Aorta (tissue), 5 donors: ENCODE measurements around the gene TACC2. TPM values are rescaled to one million over a fixed set of nuclear protein-coding genes. Genes with fewer than 3 reads are reported as not detected.

Experiments
- ATAC-seq: fragments of 200-7000 bp; cut with Tn5 transposase; one replicate; pipeline ENCODE4 v1.9.1; 2022; ENCODE audit warnings: moderate library complexity; ENCODE audit not compliant: low FRiP score
- DNase-seq, 2 donors: peaks; one replicate each; pipeline ENCODE4 v3.0.0-alpha.2; 2020
- H3K27ac ChIP-seq, 2 donors: one replicate each; pipeline ENCODE4 v1.5.1; 2013; ENCODE audit warnings: low read length in 2 of 2, mild to moderate bottlenecking in 2 of 2, moderate library complexity in 2 of 2, control low read depth in 1 of 2, inconsistent platforms in 1 of 2, low read depth in 1 of 2
- H3K27me3 ChIP-seq, 2 donors: one replicate each; pipeline ENCODE4 v1.6.1; 2013; ENCODE audit warnings: control low read depth in 1 of 2, low read length in 1 of 2, mild to moderate bottlenecking in 1 of 2, moderate library complexity in 1 of 2; ENCODE audit not compliant: insufficient read depth in 2 of 2, control insufficient read depth in 1 of 2
- H3K36me3 ChIP-seq, 2 donors: one replicate each; pipeline ENCODE4 v1.6.1; 2013; ENCODE audit warnings: control low read depth in 1 of 2, low read length in 1 of 2, mild to moderate bottlenecking in 1 of 2; ENCODE audit not compliant: insufficient read depth in 2 of 2, control insufficient read depth in 1 of 2
- H3K4me1 ChIP-seq, 2 donors: one replicate each; pipeline ENCODE4 v1.6.1; 2013; ENCODE audit warnings: low read length in 2 of 2, control low read depth in 1 of 2, mild to moderate bottlenecking in 1 of 2, moderate library complexity in 1 of 2; ENCODE audit not compliant: insufficient read depth in 2 of 2, control insufficient read depth in 1 of 2
- H3K4me3 ChIP-seq, 2 donors: one replicate each; pipeline ENCODE4 v1.5.1; 2013; ENCODE audit warnings: low read length in 2 of 2, control low read depth in 1 of 2, mild to moderate bottlenecking in 1 of 2
- H3K9me3 ChIP-seq: one replicate; pipeline ENCODE4 v1.6.1; 2013; ENCODE audit warnings: mild to moderate bottlenecking, low read length; ENCODE audit not compliant: control insufficient read depth
- WGBS, 2 donors: extraction: QIAGEN DNeasy Blood & Tissue Kit; methylation state at CpG; one replicate each; pipeline ENCODE4 v1.1.7; 2013; 5-methylcytosine and 5-hydroxymethylcytosine counted together
- intact Hi-C, 2 donors: fragments of 100-400 bp; cut with DNase I; formaldehyde crosslinking; loops; one replicate each; pipeline versions ENCODE4 v1.14.2 to v1.15.0; 2022
- polyA plus RNA-seq, 2 donors: library from polyadenylated mRNA; stranded (reverse); fragments of 200-250 nt; gene quantifications; one replicate each; pipeline ENCODE4 v1.2.3, GENCODE V29; 2013
- total RNA-seq, 2 donors: library from RNA; stranded (reverse); fragmentation: NEBNext Ultra II Directional; extraction: Animal tissue kit (Norgen Biotek cat#: 25700); gene quantifications; one replicate each; pipeline ENCODE4 v1.2.1, GENCODE V29; 2021
- donor health status: healthy with polysubstance abuse.
- donor health status: Bipolar disorder and iron deficiency.
- donor health status: DM: no; HTN: no; CAD: no.
- donor health status: DM: no; HTN: no; CAD: no.
- donor health status: DM: yes; HTN: yes; CAD: no.

TACC2 gene
- total and polyA plus RNA-seq, 4 donors = 25.8 to 74.4 (median 50.8) TPM

- no peak for DNase-seq
- H3K27ac ChIP-seq = no peak overlapping the region
- H3K9me3 ChIP-seq = no peaks in the 10 kb centered on the region
- 51 to 52% methylated on average over 5 of the region's 5 CpGs for WGBS, 2 donors
- H3K4me1 ChIP-seq = no peaks in the 10 kb centered on the region
- intact Hi-C loops = no loop called here
- no peak overlapping the region for H3K4me3 ChIP-seq
- ATAC-seq = no peak
- H3K27me3 ChIP-seq = no peaks in the 10 kb centered on the region
- no peaks in the 10 kb centered on the region for H3K36me3 ChIP-seq
Observed at GRCh38 chr10:122116331-122116730, 127.4 kb downstream of the TACC2 start.

GRCh38 chr10:122117475-122117874 lies 128.5 kb downstream of the TACC2 start:
- ATAC-seq (no peak), DNase-seq (no peak)
- WGBS, 2 donors = 92 to 97% methylated on average over 4 of the region's 4 CpGs
- intact Hi-C loops = no loop called here
- no peaks in the 10 kb centered on the region for H3K36me3 ChIP-seq
- H3K27me3 ChIP-seq = no peaks in the 10 kb centered on the region
- H3K9me3 ChIP-seq = no peaks in the 10 kb centered on the region
- no peaks in the 10 kb centered on the region for H3K4me1 ChIP-seq
- no peak overlapping the region for H3K27ac ChIP-seq
- H3K4me3 ChIP-seq = no peak overlapping the region

GRCh38 chr10:122120008-122120744 lies 131.2 kb downstream of the TACC2 start:
- ATAC-seq = no peak
- intact Hi-C loops = no loop called here
- 87 to 89% methylated on average over 22 of the region's 22 CpGs for WGBS, 2 donors

GRCh38 chr10:122121059-122121458 lies 132.1 kb downstream of the TACC2 start:
- H3K27ac ChIP-seq = no peak overlapping the region
- no peaks in the 10 kb centered on the region for H3K4me1 ChIP-seq
- 91 to 94% methylated on average over 5 of the region's 5 CpGs for WGBS, 2 donors
- intact Hi-C loops = no loop called here
- no peak for DNase-seq
- no peaks in the 10 kb centered on the region for H3K36me3 ChIP-seq
- ATAC-seq = no peak
- no peaks in the 10 kb centered on the region for H3K27me3 ChIP-seq
- H3K4me3 ChIP-seq = no peak overlapping the region
- no peaks in the 10 kb centered on the region for H3K9me3 ChIP-seq

More at GRCh38 chr10:122120008-122120744, 131.2 kb downstream of the TACC2 start:
- H3K9me3 ChIP-seq = no peaks in the 10 kb centered on the region
- no peaks in the 10 kb centered on the region for H3K4me1 ChIP-seq
- no peak for DNase-seq
- H3K27me3 ChIP-seq = no peaks in the 10 kb centered on the region
- no peak overlapping the region for H3K27ac ChIP-seq
- no peak overlapping the region for H3K4me3 ChIP-seq
- H3K36me3 ChIP-seq = no peaks in the 10 kb centered on the region

- no peaks in the 10 kb centered on the region for H3K4me1 ChIP-seq
- intact Hi-C loops = no loop called here
- H3K27me3 ChIP-seq = no peaks in the 10 kb centered on the region
- no peaks in the 10 kb centered on the region for H3K9me3 ChIP-seq
- ATAC-seq = no peak
- WGBS, 2 donors = 40 to 55% methylated on average over 8 of the region's 8 CpGs
- no peak overlapping the region for H3K4me3 ChIP-seq
- DNase-seq = no peak
- H3K27ac ChIP-seq = no peak overlapping the region
- H3K36me3 ChIP-seq = no peaks in the 10 kb centered on the region
Observed at GRCh38 chr10:122122493-122122892, 133.5 kb downstream of the TACC2 start.

- ATAC-seq (no peak), DNase-seq (no peak)
Observed at GRCh38 chr10:122123186-122123585, 134.2 kb downstream of the TACC2 start.

GRCh38 chr10:122124342-122124741 lies 135.4 kb downstream of the TACC2 start:
- DNase-seq (no peak), ATAC-seq (no peak)
- Histone ChIP-seq H3K27me3 (no peaks in the 10 kb centered on the region), H3K4me1 (no peaks in the 10 kb centered on the region), H3K9me3 (no peaks in the 10 kb centered on the region), H3K36me3 (no peaks in the 10 kb centered on the region), H3K27ac (no peak overlapping the region), H3K4me3 (no peak overlapping the region)
- intact Hi-C loops = no loop called here
- 81 to 83% methylated on average over 9 of the region's 9 CpGs for whole genome bisulfite sequencing, 2 donors

More at GRCh38 chr10:122123186-122123585, 134.2 kb downstream of the TACC2 start:
- Histone ChIP-seq H3K27ac (no peak overlapping the region), H3K27me3 (no peaks in the 10 kb centered on the region), H3K36me3 (no peaks in the 10 kb centered on the region), H3K4me3 (no peak overlapping the region), H3K9me3 (no peaks in the 10 kb centered on the region), H3K4me1 (no peaks in the 10 kb centered on the region)
- intact Hi-C loops = no loop called here
- WGBS, 2 donors = 83 to 88% methylated on average over 8 of the region's 8 CpGs

GRCh38 chr10:122124808-122125207 lies 135.8 kb downstream of the TACC2 start:
- intact Hi-C loops = no loop called here
- no peak overlapping the region for H3K27ac ChIP-seq
- DNase-seq (no peak), ATAC-seq (no peak)
- no peaks in the 10 kb centered on the region for H3K4me1 ChIP-seq
- 76 to 78% methylated on average over 7 of the region's 7 CpGs for WGBS, 2 donors
- no peaks in the 10 kb centered on the region for H3K27me3 ChIP-seq
- no peaks in the 10 kb centered on the region for H3K9me3 ChIP-seq
- no peak overlapping the region for H3K4me3 ChIP-seq
- no peaks in the 10 kb centered on the region for H3K36me3 ChIP-seq
